PC-3 (cell line): ENCODE results near the gene RALGDS.
"Not testable (repeated sequence)": the region's sequence is repeated elsewhere in the genome, so short reads cannot be mapped to it uniquely, and the experiment has no call there.

Experiments used
- EZH2phosphoT487 ChIP-seq: fragments of 300-600 bp; sonication (generic); IDR thresholded peaks from 2 replicates; pipeline ENCODE4 v1.6.1; 2018; ENCODE audit warnings: mild to moderate bottlenecking, antibody characterized with exemption, low read length, borderline replicate concordance
- TF ChIP-seq, protein P1 (sequence below): fragments of 300-600 bp; sonication (generic); conservative IDR thresholded peaks from 2 replicates; pipeline ENCODE4 v1.5.1; 2017; ENCODE audit warnings: antibody characterized with exemption, low read depth, mild to moderate bottlenecking, low read length

DNA sequence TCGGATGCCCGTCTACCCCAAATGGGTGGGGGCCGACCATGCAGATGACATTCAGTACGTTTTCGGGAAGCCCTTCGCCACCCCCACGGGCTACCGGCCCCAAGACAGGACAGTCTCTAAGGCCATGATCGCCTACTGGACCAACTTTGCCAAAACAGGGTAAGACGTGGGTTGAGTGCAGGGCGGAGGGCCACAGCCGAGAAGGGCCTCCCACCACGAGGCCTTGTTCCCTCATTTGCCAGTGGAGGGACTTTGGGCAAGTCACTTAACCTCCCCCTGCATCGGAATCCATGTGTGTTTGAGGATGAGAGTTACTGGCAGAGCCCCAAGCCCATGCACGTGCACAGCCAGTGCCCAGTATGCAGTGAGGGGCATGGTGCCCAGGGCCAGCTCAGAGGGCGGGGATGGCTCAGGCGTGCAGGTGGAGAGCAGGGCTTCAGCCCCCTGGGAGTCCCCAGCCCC, 50.5 kb downstream of the RALGDS start:
- not testable (repeated sequence) for TF ChIP-seq EZH2phosphoT487
- TF ChIP-seq, protein P1, sequence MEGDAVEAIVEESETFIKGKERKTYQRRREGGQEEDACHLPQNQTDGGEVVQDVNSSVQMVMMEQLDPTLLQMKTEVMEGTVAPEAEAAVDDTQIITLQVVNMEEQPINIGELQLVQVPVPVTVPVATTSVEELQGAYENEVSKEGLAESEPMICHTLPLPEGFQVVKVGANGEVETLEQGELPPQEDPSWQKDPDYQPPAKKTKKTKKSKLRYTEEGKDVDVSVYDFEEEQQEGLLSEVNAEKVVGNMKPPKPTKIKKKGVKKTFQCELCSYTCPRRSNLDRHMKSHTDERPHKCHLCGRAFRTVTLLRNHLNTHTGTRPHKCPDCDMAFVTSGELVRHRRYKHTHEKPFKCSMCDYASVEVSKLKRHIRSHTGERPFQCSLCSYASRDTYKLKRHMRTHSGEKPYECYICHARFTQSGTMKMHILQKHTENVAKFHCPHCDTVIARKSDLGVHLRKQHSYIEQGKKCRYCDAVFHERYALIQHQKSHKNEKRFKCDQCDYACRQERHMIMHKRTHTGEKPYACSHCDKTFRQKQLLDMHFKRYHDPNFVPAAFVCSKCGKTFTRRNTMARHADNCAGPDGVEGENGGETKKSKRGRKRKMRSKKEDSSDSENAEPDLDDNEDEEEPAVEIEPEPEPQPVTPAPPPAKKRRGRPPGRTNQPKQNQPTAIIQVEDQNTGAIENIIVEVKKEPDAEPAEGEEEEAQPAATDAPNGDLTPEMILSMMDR = not testable (repeated sequence)
